GM18861 (cell line): ENCODE results near the gene LMX1B.

ENCODE experiments used
- ATAC-seq: cut with Tn5 transposase; IDR thresholded peaks from one replicate; pipeline ENCODE4 v1.9.1; 2021; ENCODE audit not compliant: unreplicated experiment

Gene LMX1B

GRCh38 chr9:126674365-126675146 is 60.8 kb downstream of the LMX1B start:
- ATAC-seq = no peak

- ATAC-seq = no peak
Observed at GRCh38 chr9:126675147-126675467, 61.4 kb downstream of the LMX1B start.

GRCh38 chr9:126676102-126676684 is 62.5 kb downstream of the LMX1B start:
- no peak for ATAC-seq

- ATAC-seq = no peak
Observed at GRCh38 chr9:126676685-126677143, 63.0 kb downstream of the LMX1B start.

- no peak for ATAC-seq
Observed at GRCh38 chr9:126677188-126678084, 63.7 kb downstream of the LMX1B start.

GRCh38 chr9:126678989-126679388 is 65.3 kb downstream of the LMX1B start:
- ATAC-seq = no peak

- no peak for ATAC-seq
Observed at GRCh38 chr9:126681336-126681735, 67.6 kb downstream of the LMX1B start.

GRCh38 chr9:126682113-126682810 is 68.5 kb downstream of the LMX1B start:
- ATAC-seq = no peak

GRCh38 chr9:126682928-126683697 is 69.4 kb downstream of the LMX1B start:
- ATAC-seq = no peak

- ATAC-seq = no peak
Observed at GRCh38 chr9:126683698-126684044, 69.9 kb downstream of the LMX1B start.

GRCh38 chr9:126684345-126684744 is 70.6 kb downstream of the LMX1B start:
- no peak for ATAC-seq

- ATAC-seq = no peak
Observed at GRCh38 chr9:126684965-126685465, 71.3 kb downstream of the LMX1B start.

- ATAC-seq = no peak
Observed at GRCh38 chr9:126687930-126688461, 74.3 kb downstream of the LMX1B start.

GRCh38 chr9:126688617-126689016 is 74.9 kb downstream of the LMX1B start:
- no peak for ATAC-seq

GRCh38 chr9:126689027-126689825 is 75.5 kb downstream of the LMX1B start:
- no peak for ATAC-seq

- no peak for ATAC-seq
Observed at GRCh38 chr9:126690431-126691051, 76.8 kb downstream of the LMX1B start.

GRCh38 chr9:126692041-126692758 is 78.5 kb downstream of the LMX1B start:
- ATAC-seq = no peak

GRCh38 chr9:126692759-126693427 is 79.2 kb downstream of the LMX1B start:
- ATAC-seq = no peak
